Measurements from ENCODE around the gene SSBP4. TPM values are rescaled to one million over a fixed set of nuclear protein-coding genes. Genes with fewer than 3 reads are reported as not detected.
A peak's percentile ranks its signal among the peaks of the same experiment; 100 is the strongest.

SSBP4 gene
- total and polyA plus RNA-seq, 2 experiments from 2014 or later = 151 to 180 TPM

DNA sequence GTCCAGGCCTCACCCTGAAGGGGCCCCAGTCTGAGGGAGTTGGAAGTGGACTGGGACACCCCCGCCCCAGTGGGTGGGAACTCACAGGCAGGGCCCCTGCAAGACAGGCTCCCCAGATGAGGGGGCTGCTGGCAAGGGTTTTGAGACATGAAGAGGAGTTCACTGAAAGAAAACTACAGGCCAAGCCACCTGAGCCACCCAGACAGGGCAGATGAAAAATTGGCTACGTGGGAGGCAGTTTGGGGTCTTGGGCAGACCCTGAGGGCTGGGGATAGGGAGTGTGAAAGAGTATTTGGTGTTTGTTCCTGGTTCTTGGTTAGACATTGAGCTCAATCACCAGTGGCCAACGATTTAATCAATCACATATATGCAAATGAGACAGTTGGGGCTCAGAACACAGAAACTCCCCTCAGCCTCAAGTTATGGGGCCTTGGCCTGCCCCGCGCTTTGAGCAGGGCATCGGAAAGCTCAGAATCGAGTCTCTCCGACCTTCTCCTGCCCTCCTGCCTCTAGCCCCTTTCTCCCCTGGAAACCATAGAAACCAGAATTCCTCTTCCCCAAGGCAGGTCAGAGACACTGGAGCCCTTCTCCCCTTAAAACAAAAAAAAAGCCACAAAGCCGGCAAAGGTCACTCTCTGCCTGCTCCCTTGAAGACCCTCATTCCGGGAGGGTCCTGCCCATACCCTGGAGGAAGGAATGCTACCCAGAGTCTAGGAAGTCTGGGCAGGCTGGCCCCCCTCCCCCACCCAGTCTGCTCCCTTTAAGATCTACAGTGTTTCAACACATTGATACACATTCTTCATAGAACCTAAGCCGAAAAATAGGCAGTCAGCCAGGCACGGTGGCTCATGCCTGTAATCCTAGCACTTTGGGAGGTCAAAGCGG, 20.1 kb downstream of the SSBP4 start:
- Histone ChIP-seq H3K9me3 (ENCODE audit: low read depth) (no peaks in the 10 kb centered on the region), H3K4me3 (no peak overlapping the region), H3K27me3 (no peaks in the 10 kb centered on the region), H3K36me3 (peaks cover 1% of the 10 kb centered on the region), H3K4me1 (ENCODE audit: low read depth) (peaks cover 23% of the 10 kb centered on the region), H3K27ac (peak overlapping the region; percentile 95)
- DNase-seq (ENCODE audit: low read depth in 1 of 2, low spot score in 1 of 2) = peak in 1 of 2 donors; percentile 74
- TF ChIP-seq, protein P1, sequence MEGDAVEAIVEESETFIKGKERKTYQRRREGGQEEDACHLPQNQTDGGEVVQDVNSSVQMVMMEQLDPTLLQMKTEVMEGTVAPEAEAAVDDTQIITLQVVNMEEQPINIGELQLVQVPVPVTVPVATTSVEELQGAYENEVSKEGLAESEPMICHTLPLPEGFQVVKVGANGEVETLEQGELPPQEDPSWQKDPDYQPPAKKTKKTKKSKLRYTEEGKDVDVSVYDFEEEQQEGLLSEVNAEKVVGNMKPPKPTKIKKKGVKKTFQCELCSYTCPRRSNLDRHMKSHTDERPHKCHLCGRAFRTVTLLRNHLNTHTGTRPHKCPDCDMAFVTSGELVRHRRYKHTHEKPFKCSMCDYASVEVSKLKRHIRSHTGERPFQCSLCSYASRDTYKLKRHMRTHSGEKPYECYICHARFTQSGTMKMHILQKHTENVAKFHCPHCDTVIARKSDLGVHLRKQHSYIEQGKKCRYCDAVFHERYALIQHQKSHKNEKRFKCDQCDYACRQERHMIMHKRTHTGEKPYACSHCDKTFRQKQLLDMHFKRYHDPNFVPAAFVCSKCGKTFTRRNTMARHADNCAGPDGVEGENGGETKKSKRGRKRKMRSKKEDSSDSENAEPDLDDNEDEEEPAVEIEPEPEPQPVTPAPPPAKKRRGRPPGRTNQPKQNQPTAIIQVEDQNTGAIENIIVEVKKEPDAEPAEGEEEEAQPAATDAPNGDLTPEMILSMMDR (IDR thresholded peaks at IDR 0.05; ENCODE audit: low read depth, low read length) = no peak

DNA sequence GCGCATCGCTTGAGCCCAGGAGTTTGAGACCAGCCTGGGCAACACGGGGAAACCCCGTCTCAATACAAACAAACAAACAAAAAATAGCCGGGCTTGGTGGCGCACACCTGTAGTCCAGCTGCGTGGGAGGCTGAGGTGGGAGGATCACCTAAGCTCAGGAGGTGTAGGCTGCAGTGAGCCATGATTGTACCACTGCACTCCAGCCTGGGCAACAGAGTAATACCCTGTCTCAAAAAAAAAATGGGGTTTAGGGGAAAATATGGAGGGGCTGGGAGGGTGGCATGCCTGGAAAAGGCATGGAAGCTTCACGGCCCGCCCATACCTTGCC, 20.7 kb downstream of the SSBP4 start:
- Histone ChIP-seq H3K36me3 (peaks cover 5% of the 10 kb centered on the region), H3K9me3 (ENCODE audit: low read depth) (no peaks in the 10 kb centered on the region), H3K4me1 (ENCODE audit: low read depth) (peaks cover 21% of the 10 kb centered on the region), H3K4me3 (no peak overlapping the region), H3K27ac (peak overlapping the region; percentile 95), H3K27me3 (no peaks in the 10 kb centered on the region)
- no peak for DNase-seq (ENCODE audit: low read depth in 1 of 2, low spot score in 1 of 2)
- TF ChIP-seq, protein P1 (IDR thresholded peaks at IDR 0.05; ENCODE audit: low read depth, low read length) = no peak

DNA sequence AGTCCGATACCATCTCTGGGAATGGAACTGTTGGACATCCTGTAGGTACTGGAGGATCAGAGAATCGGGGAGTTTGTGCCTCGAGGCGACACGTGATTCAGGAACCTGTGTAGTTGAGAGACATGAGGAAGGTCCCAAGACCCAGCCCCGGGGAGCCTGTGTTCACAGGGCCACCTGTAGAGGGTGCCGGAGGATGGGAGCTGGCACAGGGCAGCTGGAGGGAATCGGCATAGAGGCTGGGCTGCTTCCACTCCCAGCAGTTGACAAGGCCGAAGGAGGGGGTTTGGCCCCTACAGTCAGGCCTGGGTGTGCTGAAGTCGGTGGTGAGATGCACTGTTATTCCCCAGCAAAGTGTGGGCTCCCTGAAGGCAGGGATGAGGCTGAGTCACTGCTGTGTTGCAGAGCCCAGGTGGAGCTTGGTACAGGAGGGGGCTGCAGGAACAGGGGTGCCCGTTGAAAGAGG, 21.2 kb downstream of the SSBP4 start:
- TF ChIP-seq, protein P1 (IDR thresholded peaks at IDR 0.05; ENCODE audit: low read depth, low read length) = peak; percentile 26
- DNase-seq (ENCODE audit: low read depth in 1 of 2, low spot score in 1 of 2) = peak in 1 of 2 donors; percentile 54
- Histone ChIP-seq H3K9me3 (ENCODE audit: low read depth) (no peaks in the 10 kb centered on the region), H3K4me3 (no peak overlapping the region), H3K4me1 (ENCODE audit: low read depth) (peaks cover 21% of the 10 kb centered on the region), H3K36me3 (peaks cover 9% of the 10 kb centered on the region), H3K27me3 (no peaks in the 10 kb centered on the region), H3K27ac (peak overlapping the region; percentile 95)

DNA sequence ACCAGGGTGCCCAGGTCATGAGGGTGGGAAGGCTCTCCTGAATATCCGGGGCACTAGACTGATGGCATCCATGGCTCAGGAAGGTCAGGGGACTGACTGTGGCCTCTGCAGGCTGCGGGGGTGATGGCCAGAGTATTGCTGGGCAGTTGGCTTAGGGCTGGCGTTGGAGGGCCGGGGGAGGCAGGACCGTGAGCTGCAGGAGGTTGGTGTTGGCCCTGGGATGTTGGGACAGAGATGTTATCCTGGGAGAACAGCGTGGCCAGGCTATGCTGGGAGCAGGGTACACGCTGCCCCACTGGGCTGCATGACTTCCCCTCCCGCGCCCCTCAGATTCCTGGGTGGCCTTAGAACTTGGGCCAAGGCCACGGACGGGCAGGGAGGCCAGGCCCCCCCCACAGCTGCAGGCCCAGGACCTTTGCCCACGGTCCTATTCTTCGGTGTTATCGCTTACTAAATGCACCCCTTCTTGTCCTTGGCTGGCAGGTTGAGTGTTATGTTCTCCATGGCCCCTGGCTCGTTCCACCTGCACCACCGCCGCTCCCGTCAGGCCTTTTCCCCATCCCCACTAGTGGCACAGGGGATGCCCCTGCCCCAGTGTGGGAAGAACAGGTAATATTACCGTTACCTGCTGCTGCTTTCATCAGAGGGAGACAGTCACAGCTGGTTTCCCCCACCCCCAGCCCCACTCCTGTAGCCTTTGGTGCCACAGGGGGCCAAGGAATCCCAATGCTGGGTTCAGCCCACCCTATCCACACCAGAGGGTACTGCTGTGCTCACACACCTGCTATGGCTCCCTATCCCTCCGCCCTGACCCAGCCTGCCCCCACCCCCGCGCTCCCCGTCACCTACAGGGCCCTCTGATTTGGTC, 22.0 kb downstream of the SSBP4 start:
- Histone ChIP-seq H3K9me3 (ENCODE audit: low read depth) (no peaks in the 10 kb centered on the region), H3K4me1 (ENCODE audit: low read depth) (peaks cover 21% of the 10 kb centered on the region), H3K27me3 (no peaks in the 10 kb centered on the region), H3K36me3 (peaks cover 9% of the 10 kb centered on the region), H3K27ac (peak overlapping the region; percentile 95), H3K4me3 (no peak overlapping the region)
- no peak for DNase-seq (ENCODE audit: low read depth in 1 of 2, low spot score in 1 of 2)
- TF ChIP-seq, protein P1 (IDR thresholded peaks at IDR 0.05; ENCODE audit: low read depth, low read length) = no peak

DNA sequence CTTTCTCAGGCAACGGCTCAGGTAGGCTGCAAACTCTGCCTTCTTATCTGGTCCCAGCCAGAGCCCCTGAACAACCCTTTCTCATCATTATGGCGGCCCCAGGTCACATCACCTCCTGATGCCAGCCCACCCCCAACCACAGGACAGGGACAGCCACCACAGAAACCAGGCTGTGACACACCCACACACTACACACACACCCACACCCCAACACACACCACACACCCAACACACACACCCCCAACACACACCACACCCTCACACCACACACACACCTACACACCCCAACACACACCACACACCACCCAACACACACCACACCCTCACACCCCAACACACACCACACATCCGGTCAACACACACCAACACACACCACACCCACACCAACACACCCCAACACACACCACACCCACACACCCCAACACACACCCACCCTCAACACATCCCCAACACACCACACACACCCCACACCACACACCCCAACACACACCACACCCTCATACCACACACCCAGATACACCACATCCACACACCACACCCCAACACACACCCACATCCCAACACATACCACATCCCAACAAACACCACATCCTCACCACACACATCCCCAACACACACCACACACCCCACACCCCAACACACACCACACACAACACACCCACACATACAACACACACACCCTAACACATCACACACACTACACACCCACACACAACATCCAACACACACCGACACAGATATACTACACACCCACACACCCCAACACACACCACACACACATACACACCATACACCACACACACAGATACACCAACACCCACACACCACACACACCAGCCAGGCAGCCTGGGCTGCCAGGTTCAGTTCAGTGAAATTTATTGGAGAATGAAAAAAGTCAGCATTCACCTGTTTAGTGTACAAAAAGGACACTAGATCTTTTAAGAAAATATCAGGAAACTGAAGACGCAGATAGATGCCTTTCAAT, 22.9 kb downstream of the SSBP4 start:
- H3K4me3 ChIP-seq = no peak overlapping the region
- peaks cover 24% of the 10 kb centered on the region for H3K4me1 ChIP-seq (ENCODE audit: low read depth)
- no peak overlapping the region for H3K27ac ChIP-seq
- no peaks in the 10 kb centered on the region for H3K9me3 ChIP-seq (ENCODE audit: low read depth)
- H3K27me3 ChIP-seq = no peaks in the 10 kb centered on the region
- no peak for DNase-seq (ENCODE audit: low read depth in 1 of 2, low spot score in 1 of 2)
- H3K36me3 ChIP-seq = peaks cover 9% of the 10 kb centered on the region
- TF ChIP-seq, protein P1 (IDR thresholded peaks at IDR 0.05; ENCODE audit: low read depth, low read length) = no peak

Measured in cardiac muscle cell (in vitro differentiated cells and primary cell).